GM04503 (cell line): Measurements from ENCODE around the gene NADSYN1.

Source experiments
- DNase-seq: peaks from one replicate; pipeline ENCODE4 v3.0.0-alpha.2; 2012; ENCODE audit warnings: low read depth

The NADSYN1 gene

DNA sequence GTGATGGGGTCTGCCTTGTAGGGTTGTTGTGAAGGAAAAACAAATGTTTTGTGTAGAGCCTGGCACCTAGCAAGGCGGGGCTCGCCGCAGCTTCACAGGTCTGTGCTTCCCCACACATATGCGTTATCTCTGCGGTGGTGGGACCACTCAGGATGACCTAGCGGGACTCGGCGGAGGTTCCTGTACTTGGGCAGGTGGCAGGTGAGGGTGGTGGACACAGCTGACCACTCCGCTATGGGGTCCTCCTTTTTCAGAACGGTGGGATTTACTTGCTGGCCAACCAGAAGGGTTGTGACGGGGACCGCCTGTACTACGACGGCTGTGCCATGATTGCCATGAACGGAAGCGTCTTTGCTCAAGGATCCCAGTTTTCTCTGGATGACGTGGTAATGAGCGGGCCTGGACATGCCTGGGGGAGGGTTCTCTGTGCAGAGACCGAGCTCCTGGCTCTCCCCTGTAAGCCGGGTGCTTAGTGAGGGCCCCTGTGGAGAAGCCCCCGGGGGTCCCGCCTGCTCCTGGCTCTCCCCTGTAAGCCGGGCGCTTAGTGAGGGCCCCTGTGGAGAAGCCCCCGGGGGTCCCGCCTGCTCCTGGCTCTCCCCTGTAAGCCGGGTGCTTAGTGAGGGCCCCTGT is 21.3 kb downstream of the NADSYN1 start:
- DNase-seq = no peak

DNA sequence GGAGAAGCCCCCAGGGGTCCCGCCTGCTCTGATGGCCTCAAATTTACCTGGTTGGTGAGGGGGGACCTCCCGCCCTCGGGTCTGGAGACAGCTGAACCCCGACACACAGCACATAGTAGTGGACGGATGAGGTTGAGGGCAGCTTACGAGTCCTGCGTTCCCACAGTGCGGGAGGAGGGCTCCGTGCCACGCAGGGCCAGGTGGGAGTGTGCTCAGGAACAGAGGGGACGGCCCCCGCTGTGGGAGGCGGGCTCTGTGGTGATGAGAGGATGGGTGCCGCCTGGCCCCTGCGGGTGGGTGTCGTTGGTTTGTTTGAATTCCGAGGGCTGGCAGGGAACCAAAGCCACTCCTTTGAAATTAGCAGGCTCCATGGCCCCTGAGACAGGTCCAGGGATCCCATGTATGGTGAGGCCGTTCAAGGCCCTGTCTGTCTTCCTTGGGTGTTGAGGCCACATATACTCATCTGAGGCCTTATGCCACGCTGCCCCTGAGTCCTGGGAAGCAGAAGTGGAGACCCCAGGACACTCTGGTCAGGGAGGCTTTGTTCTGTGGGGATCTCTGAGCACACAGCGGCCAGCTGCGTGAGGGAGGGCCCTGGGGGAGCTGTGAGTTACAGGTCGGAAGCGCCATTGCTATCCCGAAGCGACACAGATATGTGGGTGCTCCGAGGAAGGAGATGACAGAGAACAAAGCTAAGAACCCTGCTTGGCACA is 21.9 kb downstream of the NADSYN1 start:
- DNase-seq = no peak

DNA sequence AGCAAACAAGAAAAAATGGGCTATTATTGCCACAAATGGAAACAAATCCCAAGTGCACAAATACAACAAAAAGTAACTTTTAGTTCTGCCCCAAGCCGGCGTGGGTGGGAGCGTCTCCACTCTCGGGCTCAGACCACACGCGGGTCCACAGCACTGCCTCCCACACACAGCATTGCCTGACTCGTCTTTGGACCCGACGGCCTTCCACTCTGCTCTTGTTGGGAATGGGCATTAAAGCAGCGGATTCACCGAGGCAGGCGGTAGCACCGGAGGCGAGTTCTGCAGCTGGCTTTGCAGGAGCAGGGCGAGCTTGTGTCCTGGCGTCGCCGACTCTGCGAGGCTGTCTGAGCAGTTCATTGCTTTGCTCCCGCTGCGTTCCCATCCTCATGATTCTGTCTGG is 23.0 kb downstream of the NADSYN1 start:
- DNase-seq = no peak

DNA sequence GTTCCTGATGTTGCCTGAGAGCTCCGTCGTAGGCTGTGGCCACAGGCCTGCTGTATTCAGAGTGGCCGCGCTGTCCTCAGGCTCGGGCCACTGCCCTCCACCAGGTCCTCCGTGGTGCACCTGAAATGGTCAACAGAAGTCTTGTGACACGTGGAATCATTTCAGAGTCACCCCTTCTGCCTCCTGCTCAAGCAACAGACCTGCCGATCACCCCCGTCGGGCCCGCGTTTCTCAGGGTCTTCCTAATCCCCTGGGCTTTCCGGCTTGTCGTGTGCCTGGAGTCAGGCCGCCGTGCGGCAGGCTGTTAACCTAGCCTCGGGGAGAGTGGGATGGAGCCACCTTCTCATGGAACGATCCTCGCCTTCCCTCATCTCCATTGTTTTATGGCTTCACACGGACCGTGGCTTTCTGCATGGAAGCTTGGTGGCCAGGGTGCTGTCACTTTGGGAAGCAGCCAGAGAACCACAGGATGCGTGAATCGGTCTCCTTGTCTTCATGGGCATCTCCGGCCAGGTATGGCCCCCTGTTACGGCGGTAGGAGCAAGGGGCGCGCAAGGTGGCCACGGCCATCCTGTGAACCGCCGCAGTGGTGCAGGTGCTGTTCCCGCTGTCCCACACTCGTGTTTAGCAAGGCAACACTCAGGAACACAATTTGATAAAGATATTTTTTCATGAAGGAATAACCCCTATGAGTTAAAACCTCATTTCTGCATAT is 24.1 kb downstream of the NADSYN1 start:
- no peak for DNase-seq

DNA sequence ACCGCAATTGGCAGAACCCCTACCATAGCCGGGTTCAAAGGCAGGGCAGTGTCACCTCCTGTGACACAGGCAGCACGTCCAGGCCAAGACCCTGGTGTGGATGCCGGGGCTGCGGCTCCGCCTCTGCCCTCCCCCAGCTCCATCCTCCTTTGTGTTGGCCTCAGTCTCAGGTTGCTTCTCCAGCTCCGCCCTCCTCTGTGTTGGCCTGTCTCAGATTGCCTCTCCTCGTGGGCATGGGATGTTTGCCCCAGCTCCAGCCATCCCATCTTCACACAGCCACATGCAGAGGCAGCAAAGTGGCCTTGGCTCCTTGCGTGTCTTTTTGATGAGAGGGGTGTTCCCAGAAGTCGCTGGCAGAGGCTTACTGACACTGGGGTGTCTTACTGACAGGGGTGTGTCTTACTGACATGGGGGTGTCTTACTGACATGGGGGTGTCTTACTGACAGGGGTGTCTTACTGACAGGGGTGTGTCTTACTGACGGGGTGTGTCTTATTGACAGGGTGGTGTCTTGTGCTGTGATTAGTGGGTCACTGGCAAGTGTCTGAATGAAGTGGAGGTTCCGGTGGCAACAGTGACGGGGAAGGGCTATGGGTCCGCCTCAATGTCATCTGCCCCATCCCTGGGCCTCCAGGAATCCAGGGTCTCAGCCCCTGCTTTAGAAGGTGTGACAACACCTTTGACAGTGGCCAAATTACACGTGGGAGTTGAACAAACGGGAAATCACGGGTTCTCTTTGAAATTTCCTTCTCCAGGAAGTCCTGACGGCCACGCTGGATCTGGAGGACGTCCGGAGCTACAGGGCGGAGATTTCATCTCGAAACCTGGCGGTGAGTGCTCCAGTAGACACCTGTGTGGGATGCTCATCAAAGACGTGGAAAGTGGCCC is 24.9 kb downstream of the NADSYN1 start:
- no peak for DNase-seq

DNA sequence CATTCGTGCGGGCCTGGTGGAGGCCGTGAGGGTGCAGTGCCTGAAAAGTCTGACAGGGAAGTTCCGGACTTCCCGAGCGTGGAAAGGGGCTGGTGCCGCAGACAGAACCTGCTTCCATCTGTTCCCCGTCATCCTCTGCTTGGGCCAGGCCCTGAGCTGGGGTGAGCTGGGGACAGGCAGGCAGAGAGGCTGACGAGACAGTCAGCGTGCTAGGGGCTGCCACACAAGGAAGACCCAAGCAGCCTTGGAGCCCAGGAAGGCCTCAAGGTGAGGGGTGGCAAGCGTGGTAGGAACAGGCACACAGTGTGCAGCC is 25.5 kb downstream of the NADSYN1 start:
- no peak for DNase-seq

DNA sequence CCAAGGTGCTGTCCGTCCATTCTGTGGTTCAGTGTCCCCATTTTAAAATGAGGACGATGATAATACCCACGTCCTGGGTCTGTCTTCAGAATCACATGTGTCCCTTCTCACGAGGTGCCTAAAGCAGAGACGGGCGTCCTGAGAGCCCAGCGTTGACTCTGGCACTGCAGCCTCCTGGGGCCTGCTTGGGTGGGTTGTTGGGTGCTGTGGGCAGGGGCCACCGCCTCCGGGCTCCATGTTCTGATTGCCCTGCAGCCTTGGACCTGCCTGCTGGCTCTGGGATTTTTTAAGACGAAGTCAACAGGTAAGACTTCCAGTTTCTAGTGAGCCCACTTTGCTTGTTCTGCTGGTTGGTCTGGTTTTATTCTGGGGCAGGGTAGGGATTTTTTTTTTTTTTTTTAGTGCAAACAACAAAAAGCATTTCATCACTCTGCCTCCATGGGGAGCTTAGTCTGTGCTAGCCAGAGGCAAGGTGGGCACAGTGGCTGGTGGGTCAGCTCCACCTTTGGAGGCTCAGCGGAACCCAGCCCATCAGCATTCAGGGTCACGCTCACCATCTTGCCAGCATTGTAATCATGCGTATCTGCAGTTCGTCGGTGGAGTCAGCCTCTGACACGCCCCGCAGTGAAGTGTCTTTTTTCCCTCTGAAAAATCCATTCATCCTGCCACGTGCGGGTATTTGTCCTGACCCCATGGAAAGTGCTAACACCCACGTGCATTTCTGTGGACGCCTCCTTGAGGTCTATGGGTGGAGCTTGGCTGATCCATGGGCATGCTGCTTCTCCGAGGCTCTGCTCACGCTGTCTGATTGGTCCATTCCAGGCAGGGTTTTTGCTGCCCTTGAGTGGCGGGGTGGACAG is 28.3 kb downstream of the NADSYN1 start:
- DNase-seq = no peak

DNA sequence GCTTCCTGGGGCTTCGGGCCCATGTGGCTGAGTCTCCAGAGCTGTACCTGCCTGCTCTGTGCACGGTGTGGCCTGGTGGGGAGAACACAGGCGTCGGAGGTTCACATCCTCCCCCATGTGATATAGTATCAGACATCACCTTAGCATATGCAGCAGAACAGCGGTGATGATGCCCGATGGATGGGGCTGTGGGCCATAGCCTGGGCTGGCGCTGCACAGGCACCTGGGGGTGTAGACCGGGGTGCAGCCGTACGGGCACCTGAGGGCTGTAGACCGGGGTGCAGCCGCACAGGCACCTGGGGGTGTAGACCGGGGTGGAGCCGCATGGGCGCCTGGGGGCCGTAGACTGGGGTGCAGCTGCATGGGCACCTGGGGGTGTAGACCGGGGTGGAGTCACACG is 29.2 kb downstream of the NADSYN1 start:
- DNase-seq = no peak

DNA sequence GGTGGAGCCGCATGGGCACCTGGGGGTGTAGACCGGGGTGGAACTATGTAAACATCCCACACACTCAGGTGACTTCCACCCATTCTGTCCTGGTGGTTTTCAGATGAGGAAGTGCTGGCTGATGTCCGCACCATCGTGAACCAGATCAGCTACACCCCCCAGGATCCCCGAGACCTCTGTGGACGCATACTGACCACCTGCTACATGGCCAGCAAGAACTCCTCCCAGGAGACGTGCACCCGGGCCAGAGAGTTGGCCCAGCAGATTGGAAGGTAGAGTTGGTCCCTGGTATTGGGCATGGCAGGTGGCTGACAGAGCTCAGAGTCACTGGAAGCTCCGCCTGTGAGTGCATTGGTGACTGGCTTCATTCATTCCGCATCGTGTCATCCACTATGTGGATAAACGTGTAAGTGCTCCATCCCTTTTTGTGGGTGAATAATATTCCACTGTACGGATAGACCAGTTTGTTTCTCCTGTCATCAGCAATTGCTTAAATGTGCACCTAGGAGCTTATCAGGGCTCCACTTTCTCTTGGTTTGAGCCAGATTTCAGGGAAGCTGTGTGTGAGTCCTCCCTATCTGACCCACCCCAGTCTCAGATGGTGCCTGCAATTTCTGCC is 29.9 kb downstream of the NADSYN1 start:
- no peak for DNase-seq

DNA sequence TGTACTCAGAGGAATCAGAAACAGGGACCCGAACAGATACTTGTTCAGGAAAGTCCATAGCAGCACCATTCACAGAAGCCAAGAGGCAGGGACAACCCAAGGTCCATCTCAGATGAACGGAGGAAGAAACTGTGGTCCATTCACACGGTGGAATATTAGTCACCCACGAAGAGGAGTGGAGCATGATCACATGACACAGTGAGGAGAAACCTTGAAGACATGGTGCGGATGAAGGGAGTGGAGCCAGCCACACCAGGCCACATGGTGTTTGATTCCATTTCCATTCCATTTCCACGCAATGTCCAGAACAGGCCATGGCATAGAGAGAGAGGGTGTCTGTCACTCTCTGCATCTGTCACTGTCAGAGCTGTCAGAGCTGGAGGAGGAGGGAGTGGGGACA is 30.7 kb downstream of the NADSYN1 start:
- no peak for DNase-seq

DNA sequence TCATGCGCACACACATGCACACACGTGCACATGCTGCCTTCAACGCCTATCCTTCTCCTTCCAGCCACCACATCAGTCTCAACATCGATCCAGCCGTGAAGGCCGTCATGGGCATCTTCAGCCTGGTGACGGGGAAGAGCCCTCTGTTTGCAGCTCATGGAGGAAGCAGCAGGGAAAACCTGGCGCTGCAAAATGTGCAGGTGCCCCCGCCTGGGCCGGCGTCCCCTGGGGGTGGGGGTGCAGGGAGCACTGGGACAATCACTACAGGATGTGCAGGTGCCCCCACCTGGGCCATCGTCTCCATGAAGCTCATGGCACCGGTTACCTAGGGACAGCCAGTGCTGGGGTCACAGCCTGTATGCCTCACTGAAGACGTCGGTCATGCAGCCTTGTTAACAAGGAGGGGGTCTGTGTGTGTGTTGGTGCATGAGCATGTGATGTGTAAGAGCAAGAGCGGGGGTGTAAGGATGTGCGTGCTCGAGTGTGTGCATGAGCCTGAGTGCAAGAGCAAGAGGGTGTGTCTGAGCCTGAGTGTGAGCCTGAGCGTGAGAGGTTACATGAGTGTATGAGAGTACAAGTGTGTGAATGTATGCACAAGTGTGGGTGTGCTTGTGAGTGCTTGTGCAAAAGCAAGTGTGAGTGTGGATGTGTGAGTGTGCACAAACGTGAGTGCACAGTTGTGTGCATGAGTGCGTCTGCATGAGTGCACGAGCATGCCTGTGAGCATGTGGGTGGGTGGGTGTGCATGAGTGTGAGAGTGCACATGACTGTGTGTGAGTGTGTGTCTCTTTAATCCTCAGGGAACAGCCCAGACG is 31.5 kb downstream of the NADSYN1 start:
- DNase-seq = no peak

DNA sequence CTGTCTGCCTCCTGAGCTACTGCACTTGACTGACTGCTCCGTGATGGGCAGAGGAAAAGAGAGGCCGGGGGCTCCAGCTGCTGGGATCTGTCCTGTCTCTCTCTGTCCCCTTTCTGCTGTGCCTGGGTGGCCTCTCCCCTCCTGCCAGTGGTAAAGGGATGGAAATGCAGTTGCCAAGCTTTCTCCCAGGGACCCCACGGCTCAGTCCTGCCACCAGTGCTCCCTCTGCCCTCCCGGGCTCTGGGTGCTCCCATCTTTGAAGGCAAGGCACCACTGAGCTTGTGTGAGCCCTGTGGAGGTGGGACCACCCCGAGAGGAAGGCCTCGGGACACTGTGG is 32.0 kb downstream of the NADSYN1 start:
- DNase-seq = no peak

DNA sequence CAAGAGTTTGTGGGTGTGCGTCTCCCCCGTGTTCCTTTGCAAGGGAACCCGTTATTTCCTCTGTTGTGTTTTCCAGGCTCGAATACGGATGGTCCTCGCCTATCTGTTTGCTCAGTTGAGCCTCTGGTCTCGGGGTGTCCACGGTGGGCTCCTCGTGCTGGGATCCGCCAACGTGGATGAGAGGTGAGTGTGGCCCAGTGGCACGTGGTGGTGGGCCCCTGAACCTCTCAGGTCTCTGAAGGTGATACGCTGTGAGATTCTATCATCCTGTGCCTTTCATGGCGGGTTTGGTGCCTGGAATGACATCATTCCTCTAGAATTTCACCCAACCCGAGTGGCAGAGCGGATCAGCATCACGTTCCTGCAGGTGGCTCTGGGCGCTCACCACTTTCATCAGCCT is 32.5 kb downstream of the NADSYN1 start:
- DNase-seq = no peak

DNA sequence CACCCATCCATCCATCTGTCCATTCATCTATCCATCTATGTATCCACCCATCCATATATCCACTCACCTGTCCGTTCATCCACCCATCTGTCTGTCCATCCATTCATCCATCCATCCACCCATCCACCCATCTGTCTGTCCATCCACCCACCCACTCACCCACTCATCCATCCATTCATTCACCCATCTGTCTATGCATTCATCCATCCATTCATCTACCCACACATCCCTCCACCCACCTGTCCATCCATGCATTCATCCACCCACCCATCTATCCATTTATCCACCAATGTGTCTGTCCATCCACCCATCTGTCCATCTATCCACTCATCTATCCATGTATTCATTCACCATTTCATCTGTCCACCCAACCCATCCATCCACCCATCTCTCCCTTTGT is 33.3 kb downstream of the NADSYN1 start:
- no peak for DNase-seq

DNA sequence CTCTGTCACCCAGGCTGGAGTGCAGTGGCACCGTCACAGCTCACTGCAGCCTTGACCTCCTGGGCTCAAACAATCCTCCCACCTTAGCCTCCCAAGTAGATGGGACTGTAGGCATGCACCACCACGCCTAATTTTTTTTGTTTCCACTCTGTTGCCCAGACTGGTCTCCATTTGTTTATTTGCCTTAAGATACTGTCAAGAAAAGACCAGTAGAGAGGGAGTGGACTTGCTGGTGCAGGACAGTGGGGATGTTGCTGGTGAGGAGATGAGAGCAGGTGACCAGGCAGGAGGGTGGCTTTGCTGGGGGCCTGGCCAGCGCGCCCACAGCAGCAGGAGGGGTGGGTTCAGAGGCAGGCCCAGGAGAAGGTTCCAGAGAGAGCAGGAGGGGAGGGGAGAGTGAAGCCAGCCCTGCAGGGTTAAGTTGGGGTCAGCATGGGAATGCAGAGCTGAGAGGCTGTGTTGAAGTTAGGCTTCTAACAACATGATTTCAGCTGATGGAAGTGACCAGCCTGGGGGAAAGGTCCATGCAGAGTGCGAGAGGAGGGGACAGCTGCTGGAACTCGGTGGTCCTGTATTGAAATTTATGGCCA is 35.8 kb downstream of the NADSYN1 start:
- no peak for DNase-seq

DNA sequence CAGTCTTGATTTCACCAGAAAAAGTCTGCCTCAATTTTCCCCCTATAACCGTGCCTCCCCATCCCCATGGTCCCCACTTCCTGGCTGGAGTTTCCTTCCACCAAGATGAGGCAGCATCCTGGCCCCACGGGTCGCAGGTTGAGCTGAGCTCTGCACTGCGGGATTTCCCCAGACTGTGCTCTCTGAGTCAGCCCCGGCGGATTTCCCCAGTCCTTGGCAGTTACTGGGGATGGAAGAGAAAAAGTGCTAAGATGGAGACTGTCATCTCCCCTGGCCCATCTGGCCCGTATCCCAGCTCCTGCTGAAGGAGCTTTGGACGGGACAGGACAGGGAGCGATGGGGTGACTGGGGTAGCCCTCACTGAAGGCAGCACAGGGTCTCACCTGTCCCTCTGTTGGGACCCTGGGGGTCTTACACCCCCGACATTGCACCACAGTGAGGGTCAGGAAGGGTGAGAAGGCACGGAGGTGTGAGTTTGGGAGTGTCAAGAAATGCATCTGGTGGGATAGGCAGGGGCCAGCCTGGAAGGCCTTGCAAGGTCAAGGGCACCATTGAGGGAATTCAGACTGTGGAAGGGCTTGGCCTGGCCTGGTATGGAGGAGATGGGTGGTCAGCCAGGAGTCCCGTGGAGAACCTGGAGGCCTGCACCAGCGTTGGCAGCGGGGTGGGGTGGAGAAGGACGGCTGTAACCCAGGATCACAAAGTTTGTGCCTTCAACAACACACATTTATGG is 36.5 kb downstream of the NADSYN1 start:
- no peak for DNase-seq

DNA sequence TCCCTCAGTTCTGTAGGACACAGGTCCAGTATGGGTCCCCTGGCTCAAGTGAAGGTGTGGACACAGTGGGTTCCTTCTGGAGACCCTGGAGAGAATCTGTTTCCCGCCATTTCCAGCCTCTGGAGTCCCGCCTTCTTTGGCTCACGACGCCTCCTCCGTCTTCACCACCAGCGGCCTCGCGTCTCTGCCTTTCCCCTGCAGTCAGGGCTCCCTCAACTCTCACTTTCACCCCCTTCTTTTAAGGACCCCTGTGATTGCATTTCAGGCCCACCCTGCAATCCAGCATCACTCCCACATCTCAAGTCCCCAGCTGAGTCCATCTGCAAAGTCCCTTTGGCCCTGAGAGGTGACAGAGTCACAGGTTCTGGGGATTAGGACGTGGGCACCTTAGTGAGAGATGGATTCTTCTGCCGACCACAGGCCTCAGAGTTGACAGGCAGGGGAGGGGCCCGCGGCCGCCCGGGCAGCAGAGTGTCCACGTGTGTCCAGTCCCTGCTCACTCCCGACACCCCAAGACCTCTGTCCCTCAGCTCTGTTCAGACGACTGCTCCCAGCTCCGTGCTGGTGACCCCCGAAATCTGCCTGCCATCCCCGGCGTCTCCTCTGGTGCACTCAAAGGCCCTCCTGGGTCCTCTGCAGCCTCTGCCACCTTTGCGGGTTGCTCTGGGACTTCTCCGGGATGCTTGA is 37.2 kb downstream of the NADSYN1 start:
- DNase-seq = no peak

DNA sequence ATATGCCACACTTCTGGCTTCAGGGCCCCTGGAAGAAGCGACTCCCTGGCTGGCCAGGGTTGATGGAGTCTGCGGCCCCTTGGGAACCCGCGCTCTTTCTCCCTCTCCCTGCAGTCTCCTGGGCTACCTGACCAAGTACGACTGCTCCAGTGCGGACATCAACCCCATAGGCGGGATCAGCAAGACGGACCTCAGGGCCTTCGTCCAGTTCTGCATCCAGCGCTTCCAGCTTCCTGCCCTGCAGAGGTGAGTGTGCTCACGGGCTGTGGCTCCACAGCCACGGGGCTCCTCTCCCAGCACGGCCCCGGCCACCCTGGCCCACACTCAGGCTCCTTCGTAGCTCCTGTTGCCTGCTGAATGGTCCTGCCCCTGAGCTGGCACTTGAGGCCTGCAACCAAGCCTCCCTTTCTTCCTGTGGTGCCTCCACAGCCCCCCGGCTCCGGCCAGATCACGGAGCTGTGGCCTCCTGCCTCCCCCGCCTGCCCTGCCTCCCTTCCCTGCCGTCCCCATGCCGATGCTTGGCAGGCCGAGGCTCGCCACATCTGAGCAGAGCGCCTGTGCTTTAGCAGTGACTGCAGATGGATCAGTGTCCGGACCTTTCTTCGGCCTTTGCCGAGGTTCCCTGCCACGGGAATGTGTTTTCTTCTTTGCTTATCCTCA is 37.9 kb downstream of the NADSYN1 start:
- no peak for DNase-seq
